Measurements from ENCODE around the gene MAZ. TPM values are rescaled to one million over a fixed set of nuclear protein-coding genes. Genes with fewer than 3 reads are reported as not detected.

The MAZ gene
- total and polyA plus RNA-seq, 2 of the 13 experiments (the other 11 are each of a cell fraction or from before 2014, with no cell fraction given), result 203 to 277 TPM

DNA sequence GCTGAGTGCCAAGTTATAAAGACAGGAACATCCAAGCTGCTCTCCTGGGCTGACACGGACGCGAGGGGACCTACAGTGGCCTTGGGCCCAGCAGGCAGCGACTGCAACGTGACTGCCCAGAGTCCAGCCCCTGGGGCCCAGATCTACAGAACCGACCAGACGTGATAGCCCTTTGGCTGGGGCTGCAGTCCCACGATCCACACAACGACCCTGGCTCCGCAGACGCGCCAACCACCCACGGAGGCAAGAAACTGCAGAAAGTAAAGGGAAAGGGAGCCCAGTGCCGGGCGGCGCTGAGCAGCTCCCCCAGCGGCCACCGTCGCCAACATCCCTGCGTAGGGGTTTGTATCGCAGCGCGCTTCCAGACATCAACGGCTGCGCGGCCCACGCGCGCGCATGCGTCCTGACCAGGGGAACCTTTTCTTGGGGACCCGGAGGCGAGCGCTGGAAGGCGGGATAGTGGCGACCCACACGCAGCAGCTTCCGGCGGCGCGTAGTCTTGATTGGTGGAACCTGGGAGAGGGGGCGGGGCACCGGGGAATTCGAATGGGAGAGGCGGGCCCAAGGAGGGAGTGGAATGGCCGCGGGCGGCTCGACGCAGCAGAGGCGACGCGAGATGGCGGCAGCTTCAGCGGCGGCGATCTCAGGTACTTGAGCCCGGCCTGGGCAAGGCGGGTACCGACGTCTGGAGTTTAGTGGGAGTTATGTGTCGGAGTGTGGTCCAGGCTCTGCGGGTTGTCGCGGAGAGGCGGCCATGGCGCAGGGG, 16.0 kb upstream of the MAZ start, which contains the start of gene KIF22 (continued):
- peak; percentile 61 for TF ChIP-seq ZSCAN21 (CRISPR knock-in tag; IDR thresholded peaks at IDR 0.05; ENCODE audit: borderline replicate concordance)
- peak; percentile 60; the same call in 1 of the 2 replicates for TF ChIP-seq U2AF2 (IDR thresholded peaks at IDR 0.05; ENCODE audit: low read depth, low read length)
- 0 out of 2 replicates have a peak, but pooled peaks have one; percentile 60 for TF ChIP-seq FOXO1 (CRISPR knock-in tag; IDR thresholded peaks at IDR 0.05)
- TF ChIP-seq SIN3B (IDR thresholded peaks at IDR 0.05; ENCODE audit: low read length), result peak; percentile 94
- peak; percentile 93 for TF ChIP-seq THAP11 (CRISPR knock-in tag; IDR thresholded peaks at IDR 0.05)
- TF ChIP-seq, protein P1, sequence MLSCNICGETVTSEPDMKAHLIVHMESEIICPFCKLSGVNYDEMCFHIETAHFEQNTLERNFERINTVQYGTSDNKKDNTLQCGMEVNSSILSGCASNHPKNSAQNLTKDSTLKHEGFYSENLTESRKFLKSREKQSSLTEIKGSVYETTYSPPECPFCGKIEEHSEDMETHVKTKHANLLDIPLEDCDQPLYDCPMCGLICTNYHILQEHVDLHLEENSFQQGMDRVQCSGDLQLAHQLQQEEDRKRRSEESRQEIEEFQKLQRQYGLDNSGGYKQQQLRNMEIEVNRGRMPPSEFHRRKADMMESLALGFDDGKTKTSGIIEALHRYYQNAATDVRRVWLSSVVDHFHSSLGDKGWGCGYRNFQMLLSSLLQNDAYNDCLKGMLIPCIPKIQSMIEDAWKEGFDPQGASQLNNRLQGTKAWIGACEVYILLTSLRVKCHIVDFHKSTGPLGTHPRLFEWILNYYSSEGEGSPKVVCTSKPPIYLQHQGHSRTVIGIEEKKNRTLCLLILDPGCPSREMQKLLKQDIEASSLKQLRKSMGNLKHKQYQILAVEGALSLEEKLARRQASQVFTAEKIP (CRISPR knock-in tag; IDR thresholded peaks at IDR 0.05; ENCODE audit: borderline replicate concordance), result no peak
- peak; percentile 99 for TF ChIP-seq SP5 (CRISPR knock-in tag; IDR thresholded peaks at IDR 0.05; ENCODE audit: borderline replicate concordance, low read depth)
- peak; percentile 19 for TF ChIP-seq ZNF598 (CRISPR knock-in tag; IDR thresholded peaks at IDR 0.05; ENCODE audit: borderline replicate concordance)
- TF ChIP-seq ZSCAN22 (CRISPR knock-in tag; IDR thresholded peaks at IDR 0.05), result no peak
- no peak for TF ChIP-seq ZNF713 (CRISPR knock-in tag; IDR thresholded peaks at IDR 0.05)
- TF ChIP-seq CBX5 (CRISPR knock-in tag; IDR thresholded peaks at IDR 0.05; ENCODE audit: borderline replicate concordance), result peak; percentile 89; the same call in 1 of the 2 replicates
- TF ChIP-seq, protein P2, sequence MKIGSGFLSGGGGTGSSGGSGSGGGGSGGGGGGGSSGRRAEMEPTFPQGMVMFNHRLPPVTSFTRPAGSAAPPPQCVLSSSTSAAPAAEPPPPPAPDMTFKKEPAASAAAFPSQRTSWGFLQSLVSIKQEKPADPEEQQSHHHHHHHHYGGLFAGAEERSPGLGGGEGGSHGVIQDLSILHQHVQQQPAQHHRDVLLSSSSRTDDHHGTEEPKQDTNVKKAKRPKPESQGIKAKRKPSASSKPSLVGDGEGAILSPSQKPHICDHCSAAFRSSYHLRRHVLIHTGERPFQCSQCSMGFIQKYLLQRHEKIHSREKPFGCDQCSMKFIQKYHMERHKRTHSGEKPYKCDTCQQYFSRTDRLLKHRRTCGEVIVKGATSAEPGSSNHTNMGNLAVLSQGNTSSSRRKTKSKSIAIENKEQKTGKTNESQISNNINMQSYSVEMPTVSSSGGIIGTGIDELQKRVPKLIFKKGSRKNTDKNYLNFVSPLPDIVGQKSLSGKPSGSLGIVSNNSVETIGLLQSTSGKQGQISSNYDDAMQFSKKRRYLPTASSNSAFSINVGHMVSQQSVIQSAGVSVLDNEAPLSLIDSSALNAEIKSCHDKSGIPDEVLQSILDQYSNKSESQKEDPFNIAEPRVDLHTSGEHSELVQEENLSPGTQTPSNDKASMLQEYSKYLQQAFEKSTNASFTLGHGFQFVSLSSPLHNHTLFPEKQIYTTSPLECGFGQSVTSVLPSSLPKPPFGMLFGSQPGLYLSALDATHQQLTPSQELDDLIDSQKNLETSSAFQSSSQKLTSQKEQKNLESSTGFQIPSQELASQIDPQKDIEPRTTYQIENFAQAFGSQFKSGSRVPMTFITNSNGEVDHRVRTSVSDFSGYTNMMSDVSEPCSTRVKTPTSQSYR (CRISPR knock-in tag; IDR thresholded peaks at IDR 0.05; ENCODE audit: borderline replicate concordance), result 0 out of 2 replicates have a peak, but pooled peaks have one; percentile 41
- TF ChIP-seq, protein P3, sequence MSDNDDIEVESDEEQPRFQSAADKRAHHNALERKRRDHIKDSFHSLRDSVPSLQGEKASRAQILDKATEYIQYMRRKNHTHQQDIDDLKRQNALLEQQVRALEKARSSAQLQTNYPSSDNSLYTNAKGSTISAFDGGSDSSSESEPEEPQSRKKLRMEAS (IDR thresholded peaks at IDR 0.05), result peak; percentile 65; the same call in 1 of the 2 replicates
- no peak for TF ChIP-seq ZBTB8A (CRISPR knock-in tag; IDR thresholded peaks at IDR 0.05; ENCODE audit: borderline replicate concordance, low read depth)
- TF ChIP-seq ZNF547 (CRISPR knock-in tag; IDR thresholded peaks at IDR 0.05), result no peak; the same call in 1 of the 2 replicates
- peak; percentile 86 for TF ChIP-seq SMAD3 (CRISPR knock-in tag; IDR thresholded peaks at IDR 0.05)
- peak; percentile 88 for TF ChIP-seq TARDBP (CRISPR knock-in tag; IDR thresholded peaks at IDR 0.05)
- no peak; the same call in 1 of the 2 replicates for TF ChIP-seq MZF1 (CRISPR knock-in tag; IDR thresholded peaks at IDR 0.05; ENCODE audit: borderline replicate concordance)
- TF ChIP-seq, protein P4, sequence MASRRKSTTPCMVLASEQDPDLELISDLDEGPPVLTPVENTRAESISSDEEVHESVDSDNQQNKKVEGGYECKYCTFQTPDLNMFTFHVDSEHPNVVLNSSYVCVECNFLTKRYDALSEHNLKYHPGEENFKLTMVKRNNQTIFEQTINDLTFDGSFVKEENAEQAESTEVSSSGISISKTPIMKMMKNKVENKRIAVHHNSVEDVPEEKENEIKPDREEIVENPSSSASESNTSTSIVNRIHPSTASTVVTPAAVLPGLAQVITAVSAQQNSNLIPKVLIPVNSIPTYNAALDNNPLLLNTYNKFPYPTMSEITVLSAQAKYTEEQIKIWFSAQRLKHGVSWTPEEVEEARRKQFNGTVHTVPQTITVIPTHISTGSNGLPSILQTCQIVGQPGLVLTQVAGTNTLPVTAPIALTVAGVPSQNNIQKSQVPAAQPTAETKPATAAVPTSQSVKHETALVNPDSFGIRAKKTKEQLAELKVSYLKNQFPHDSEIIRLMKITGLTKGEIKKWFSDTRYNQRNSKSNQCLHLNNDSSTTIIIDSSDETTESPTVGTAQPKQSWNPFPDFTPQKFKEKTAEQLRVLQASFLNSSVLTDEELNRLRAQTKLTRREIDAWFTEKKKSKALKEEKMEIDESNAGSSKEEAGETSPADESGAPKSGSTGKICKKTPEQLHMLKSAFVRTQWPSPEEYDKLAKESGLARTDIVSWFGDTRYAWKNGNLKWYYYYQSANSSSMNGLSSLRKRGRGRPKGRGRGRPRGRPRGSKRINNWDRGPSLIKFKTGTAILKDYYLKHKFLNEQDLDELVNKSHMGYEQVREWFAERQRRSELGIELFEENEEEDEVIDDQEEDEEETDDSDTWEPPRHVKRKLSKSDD (CRISPR knock-in tag; IDR thresholded peaks at IDR 0.05; ENCODE audit: low read depth), result peak; percentile 17; the same call in 1 of the 2 replicates
- no peak for TF ChIP-seq ZBTB1 (CRISPR knock-in tag; IDR thresholded peaks at IDR 0.05; ENCODE audit: borderline replicate concordance)
- peak; percentile 72 for TF ChIP-seq ZSCAN25 (CRISPR knock-in tag; IDR thresholded peaks at IDR 0.05)
- TF ChIP-seq POLR2AphosphoS2 (IDR thresholded peaks at IDR 0.05; ENCODE audit: low read depth, low read length), result no peak

Data from HepG2 (cell line).